CD4-positive, alpha-beta T cell (primary cell): ENCODE data around the gene ADAMTS12. TPM values are rescaled to one million over a fixed set of nuclear protein-coding genes. Genes with fewer than 3 reads are reported as not detected.

ENCODE experiments used
- ATAC-seq: fragments of 200-7000 bp; cut with Tn5 transposase; one replicate; pipeline ENCODE4 v1.10.0; 2022; ENCODE audit warnings: mild to moderate bottlenecking; ENCODE audit not compliant: poor library complexity
- CTCF ChIA-PET: fragments of 350-600 bp; sonication (Branson Sonifier 250); formaldehyde crosslinking; loops from one replicate; lab custom pipeline; 2021; ENCODE audit warnings: antibody characterized with exemption, inconsistent platforms; lab: Charles Lee
- POLR2A ChIA-PET: fragments of 350-600 bp; sonication (Branson Sonifier 250); formaldehyde crosslinking; loops from one replicate; lab custom pipeline; 2021; ENCODE audit warnings: antibody characterized with exemption, inconsistent platforms; lab: Charles Lee
- DNase-seq, 14 experiments: peaks; one replicate each; pipeline ENCODE4 v3.0.0-alpha.2; 2013 to 2020; ENCODE audit warnings: mixed read lengths in 2 of 14
- H3K27ac ChIP-seq, 2 donors: one replicate each; pipeline versions ENCODE4 v1.5.1 to v1.7.0; 2013; ENCODE audit warnings: low read length in 2 of 2, low read depth in 1 of 2, mild to moderate bottlenecking in 1 of 2
- H3K27me3 ChIP-seq, 2 experiments: 1 replicate in 1 of 2; 2 replicates in 1 of 2; pipeline versions ENCODE4 v1.6.1 to v1.7.0; 2013; ENCODE audit warnings: low read length in 2 of 2, control low read depth in 1 of 2, mild to moderate bottlenecking in 1 of 2, moderate library complexity in 1 of 2; ENCODE audit not compliant: insufficient read depth in 2 of 2, control insufficient read depth in 1 of 2
- H3K36me3 ChIP-seq: one replicate; pipeline ENCODE4 v1.6.1; 2013; ENCODE audit warnings: low read length, control low read depth; ENCODE audit not compliant: insufficient read depth
- H3K4me1 ChIP-seq: one replicate; pipeline ENCODE4 v1.6.1; 2013; ENCODE audit warnings: low read length, control low read depth; ENCODE audit not compliant: insufficient read depth
- H3K4me3 ChIP-seq: one replicate; pipeline ENCODE4 v1.5.1; 2013; ENCODE audit warnings: mild to moderate bottlenecking, low read length, moderate library complexity
- H3K9me3 ChIP-seq, 2 experiments: 1 replicate in 1 of 2; 2 replicates in 1 of 2; pipeline versions ENCODE4 v1.6.1 to v1.7.0; 2013; ENCODE audit warnings: low read length in 2 of 2, mild to moderate bottlenecking in 2 of 2, control low read depth in 1 of 2, moderate library complexity in 1 of 2; ENCODE audit not compliant: control insufficient read depth in 1 of 2, insufficient read depth in 1 of 2
- H3K27ac Mint-ChIP-seq: one replicate; pipeline ENCODE4 v1.8.0; 2020; ENCODE audit warnings: mixed read lengths
- H3K27me3 Mint-ChIP-seq: one replicate; pipeline ENCODE4 v1.8.0; 2021; ENCODE audit warnings: mixed read lengths
- H3K36me3 Mint-ChIP-seq: one replicate; pipeline ENCODE4 v1.8.0; 2021; ENCODE audit warnings: low read depth, mixed read lengths
- H3K4me1 Mint-ChIP-seq: one replicate; pipeline ENCODE4 v1.8.0; 2021; ENCODE audit warnings: low read depth, mixed read lengths
- H3K4me3 Mint-ChIP-seq: one replicate; pipeline ENCODE4 v1.8.0; 2020; ENCODE audit warnings: mild to moderate bottlenecking, mixed read lengths
- H3K9me3 Mint-ChIP-seq: one replicate; pipeline ENCODE4 v1.8.0; 2020; ENCODE audit warnings: mixed read lengths
- intact Hi-C, 2 experiments: fragments of 100-400 bp; cut with DNase I in 1 of 2; cut with micrococcal nuclease in 1 of 2; formaldehyde crosslinking; loops; one replicate each; pipeline versions ENCODE4 v1.15.1 to v1.9.0; 2023 to 2025; cut with DNase I, micrococcal nuclease
- total RNA-seq, 174 experiments: library from RNA in 2 of 174; stranded (reverse) in 2 of 174; gene quantifications; one replicate each; pipeline ENCODE4 v1.2.3 and lab custom pipeline; 2021 to 2026
- TF ChIP-seq, protein P1 (sequence below): fragments of 200-600 bp; IDR thresholded peaks from one replicate; pipeline ENCODE4 v1.8.0; 2022; ENCODE audit warnings: antibody characterized with exemption, mild to moderate bottlenecking

The ADAMTS12 gene
- total RNA-seq, 2 experiments from 2014 or later = 0.06 TPM; not detected in 1

DNA sequence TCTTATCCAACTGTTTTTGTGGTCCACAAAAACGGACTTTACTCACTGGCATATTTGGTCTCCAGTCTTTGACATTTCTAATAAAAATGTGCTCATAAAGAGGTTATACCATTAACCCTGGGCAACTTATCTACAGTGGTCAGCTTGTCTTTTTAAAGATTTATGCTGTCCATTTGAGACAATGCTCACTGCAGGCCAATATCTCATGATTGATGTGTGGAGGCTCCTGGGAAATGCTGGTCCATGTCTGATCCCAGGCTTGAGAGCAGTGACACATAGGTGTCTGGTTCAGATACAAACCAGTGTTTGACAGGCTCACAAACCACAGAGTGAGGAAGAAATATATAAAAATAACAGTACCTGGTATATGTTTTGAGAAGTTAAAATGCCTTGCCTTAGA, 270.3 kb downstream of the ADAMTS12 start:
- no peaks in the 10 kb centered on the region for H3K4me1 Mint-ChIP-seq
- H3K4me3 Mint-ChIP-seq = no peak overlapping the region
- Histone ChIP-seq H3K4me3 (no peak overlapping the region), H3K36me3 (no peaks in the 10 kb centered on the region), H3K27me3 (peaks cover 0 to 4% of the 10 kb centered on the region in 2 experiments), H3K27ac (no peak overlapping the region), H3K4me1 (no peaks in the 10 kb centered on the region), H3K9me3 (peaks cover 0 to 5% of the 10 kb centered on the region in 2 experiments)
- POLR2A ChIA-PET = no interaction called here
- intact Hi-C loops = no loop called here
- CTCF ChIA-PET = no interaction called here
- peaks cover 36% of the 10 kb centered on the region for H3K27me3 Mint-ChIP-seq
- DNase-seq (no peak), ATAC-seq (no peak)
- H3K9me3 Mint-ChIP-seq = no peaks in the 10 kb centered on the region
- no peak overlapping the region for H3K27ac Mint-ChIP-seq
- H3K36me3 Mint-ChIP-seq = no peaks in the 10 kb centered on the region
- TF ChIP-seq, protein P1, sequence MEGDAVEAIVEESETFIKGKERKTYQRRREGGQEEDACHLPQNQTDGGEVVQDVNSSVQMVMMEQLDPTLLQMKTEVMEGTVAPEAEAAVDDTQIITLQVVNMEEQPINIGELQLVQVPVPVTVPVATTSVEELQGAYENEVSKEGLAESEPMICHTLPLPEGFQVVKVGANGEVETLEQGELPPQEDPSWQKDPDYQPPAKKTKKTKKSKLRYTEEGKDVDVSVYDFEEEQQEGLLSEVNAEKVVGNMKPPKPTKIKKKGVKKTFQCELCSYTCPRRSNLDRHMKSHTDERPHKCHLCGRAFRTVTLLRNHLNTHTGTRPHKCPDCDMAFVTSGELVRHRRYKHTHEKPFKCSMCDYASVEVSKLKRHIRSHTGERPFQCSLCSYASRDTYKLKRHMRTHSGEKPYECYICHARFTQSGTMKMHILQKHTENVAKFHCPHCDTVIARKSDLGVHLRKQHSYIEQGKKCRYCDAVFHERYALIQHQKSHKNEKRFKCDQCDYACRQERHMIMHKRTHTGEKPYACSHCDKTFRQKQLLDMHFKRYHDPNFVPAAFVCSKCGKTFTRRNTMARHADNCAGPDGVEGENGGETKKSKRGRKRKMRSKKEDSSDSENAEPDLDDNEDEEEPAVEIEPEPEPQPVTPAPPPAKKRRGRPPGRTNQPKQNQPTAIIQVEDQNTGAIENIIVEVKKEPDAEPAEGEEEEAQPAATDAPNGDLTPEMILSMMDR = no peak

DNA sequence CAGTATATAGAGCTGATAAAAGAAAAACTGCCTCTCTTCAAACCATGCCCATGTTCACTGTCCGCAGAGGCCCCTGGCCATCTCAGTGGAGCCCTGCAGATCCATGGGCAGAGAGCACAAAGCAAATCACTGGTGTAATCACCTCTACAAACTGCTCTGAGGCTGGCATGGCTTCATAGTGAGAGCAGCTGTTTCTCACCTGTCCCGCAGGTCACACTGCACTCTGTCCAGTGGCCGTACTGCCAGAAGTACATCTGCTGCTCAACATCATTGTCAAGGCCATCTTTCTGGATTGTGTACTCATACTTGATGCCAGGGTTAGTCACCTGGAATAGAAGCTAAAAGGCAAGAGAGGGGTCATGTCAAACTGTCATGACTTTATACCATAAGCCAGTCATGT, 277.8 kb downstream of the ADAMTS12 start:
- Mint-ChIP-seq H3K9me3 (no peaks in the 10 kb centered on the region), H3K36me3 (no peaks in the 10 kb centered on the region), H3K4me3 (no peak overlapping the region), H3K27me3 (peaks cover 8% of the 10 kb centered on the region), H3K27ac (no peak overlapping the region), H3K4me1 (no peaks in the 10 kb centered on the region)
- TF ChIP-seq, protein P1 = no peak
- CTCF ChIA-PET = no interaction called here
- no peak for ATAC-seq
- no peak for DNase-seq
- intact Hi-C loops = no loop called here
- H3K27me3 ChIP-seq = no peaks in the 10 kb centered on the region
- no peak overlapping the region for H3K27ac ChIP-seq
- no peaks in the 10 kb centered on the region for H3K4me1 ChIP-seq
- H3K36me3 ChIP-seq = no peaks in the 10 kb centered on the region
- H3K9me3 ChIP-seq = no peaks in the 10 kb centered on the region
- POLR2A ChIA-PET = no interaction called here
- no peak overlapping the region for H3K4me3 ChIP-seq

DNA sequence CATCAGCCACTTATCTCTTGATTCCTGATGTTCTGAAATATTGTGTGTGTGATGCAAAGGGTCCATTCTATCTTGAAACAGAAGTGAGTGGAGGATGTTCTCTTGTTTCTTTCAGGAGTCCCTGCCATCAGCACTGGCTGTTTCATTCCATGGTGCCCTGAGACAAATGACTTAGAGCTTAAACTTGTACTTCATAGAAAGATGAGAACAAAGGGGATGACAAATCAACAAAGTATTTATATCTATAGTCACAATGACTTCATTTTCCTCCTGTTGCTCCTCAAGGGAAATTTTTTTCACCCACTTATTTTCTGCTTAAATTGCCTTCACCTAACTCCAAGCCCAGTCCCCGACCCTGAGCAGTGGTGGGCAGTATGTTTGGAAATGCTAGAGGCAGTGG, 279.4 kb downstream of the ADAMTS12 start:
- no peak overlapping the region for H3K4me3 ChIP-seq
- ATAC-seq (no peak), DNase-seq (no peak)
- H3K9me3 ChIP-seq = no peaks in the 10 kb centered on the region
- no peaks in the 10 kb centered on the region for H3K4me1 ChIP-seq
- CTCF ChIA-PET = no interaction called here
- Mint-ChIP-seq H3K4me3 (no peak overlapping the region), H3K4me1 (no peaks in the 10 kb centered on the region), H3K36me3 (no peaks in the 10 kb centered on the region), H3K27ac (no peak overlapping the region), H3K9me3 (no peaks in the 10 kb centered on the region), H3K27me3 (no peaks in the 10 kb centered on the region)
- TF ChIP-seq, protein P1 = no peak
- H3K36me3 ChIP-seq = no peaks in the 10 kb centered on the region
- intact Hi-C loops = no loop called here
- H3K27me3 ChIP-seq = no peaks in the 10 kb centered on the region
- POLR2A ChIA-PET = no interaction called here
- no peak overlapping the region for H3K27ac ChIP-seq
